IMR-90 (cell line): ENCODE measurements around the gene DNAH3. TPM values are rescaled to one million over a fixed set of nuclear protein-coding genes. Genes with fewer than 3 reads are reported as not detected.

ENCODE experiments used
- ATAC-seq: fragments of 200-7000 bp; cut with Tn5 transposase; 2 replicates; pipeline ENCODE4 v1.9.1; 2020; ENCODE audit warnings: low read depth, mild to moderate bottlenecking, moderate library complexity
- BruUV-seq: library from RNA; stranded (reverse); fragments of 400-500 nt; replicated peaks from 2 replicates; lab custom pipeline; 2021; lab: Mats Ljungman, UMichigan
- CTCF ChIA-PET: fragments of 300-600 bp; formaldehyde crosslinking; extraction: SDS; loops from one replicate; lab custom pipeline; 2021; ENCODE audit warnings: antibody characterized with exemption; lab: Yijun Ruan, JAX
- POLR2A ChIA-PET: fragments of 300-600 bp; sonication (Branson Sonifier 250); formaldehyde crosslinking; loops from one replicate; lab custom pipeline; 2022; ENCODE audit warnings: antibody characterized with exemption; ENCODE audit not compliant: unreplicated experiment; lab: Charles Lee
- DNase-seq: peaks from one replicate; pipeline ENCODE4 v3.0.0; 2013
- H2AFZ ChIP-seq: replicated peaks from 2 replicates; pipeline ENCODE3; 2013; ENCODE audit warnings: low read length, mild to moderate bottlenecking; ENCODE audit not compliant: poor library complexity
- H2AK5ac ChIP-seq: 2 replicates; pipeline ENCODE4 v1.6.1; 2013; ENCODE audit warnings: low read depth, low read length, inconsistent platforms
- H2AK9ac ChIP-seq: replicated peaks from 2 replicates; pipeline ENCODE3; 2013; ENCODE audit warnings: mild to moderate bottlenecking, low read depth, low read length, moderate library complexity; ENCODE audit not compliant: poor library complexity
- H2BK120ac ChIP-seq: 2 replicates; pipeline ENCODE4 v1.6.1; 2013; ENCODE audit warnings: low read depth, low read length, inconsistent platforms
- H2BK15ac ChIP-seq: 3 replicates; pipeline ENCODE4 v1.6.1; 2013; ENCODE audit warnings: low read depth, low read length, inconsistent platforms
- H2BK20ac ChIP-seq: 2 replicates; pipeline ENCODE4 v1.6.1; 2013; ENCODE audit warnings: low read depth, mild to moderate bottlenecking, inconsistent platforms, low read length, moderate library complexity
- H2BK5ac ChIP-seq: 2 replicates; pipeline ENCODE4 v1.6.1; 2013; ENCODE audit warnings: mild to moderate bottlenecking, low read depth, low read length, inconsistent platforms; ENCODE audit not compliant: poor library complexity, severe bottlenecking
- H3K14ac ChIP-seq: replicated peaks from 2 replicates; pipeline ENCODE4 v1.6.1; 2013; ENCODE audit warnings: low read depth, low read length, inconsistent platforms
- H3K18ac ChIP-seq: 2 replicates; pipeline ENCODE4 v1.6.1; 2013; ENCODE audit warnings: low read depth, low read length, control low read depth
- H3K23ac ChIP-seq: 2 replicates; pipeline ENCODE4 v1.6.1; 2013; ENCODE audit warnings: low read depth, low read length, inconsistent platforms
- H3K27ac ChIP-seq: 2 replicates; pipeline ENCODE4 v1.5.1; 2013; ENCODE audit warnings: mild to moderate bottlenecking, control low read depth, low read length; ENCODE audit not compliant: insufficient read depth
- H3K27me3 ChIP-seq: 2 replicates; pipeline ENCODE4 v1.6.1; 2013; ENCODE audit warnings: low read length; ENCODE audit not compliant: control insufficient read depth, insufficient read depth
- H3K36me3 ChIP-seq: 2 replicates; pipeline ENCODE4 v1.6.1; 2013; ENCODE audit warnings: low read length, mixed read lengths; ENCODE audit not compliant: control insufficient read depth, insufficient read depth
- H3K4ac ChIP-seq: 2 replicates; pipeline ENCODE4 v1.6.1; 2013; ENCODE audit warnings: low read depth, low read length, inconsistent platforms
- H3K4me1 ChIP-seq: 2 replicates; pipeline ENCODE4 v1.6.1; 2013; ENCODE audit warnings: low read length, mixed read lengths; ENCODE audit not compliant: control insufficient read depth, insufficient read depth
- H3K4me2 ChIP-seq: 2 replicates; pipeline ENCODE4 v1.6.1; 2013; ENCODE audit warnings: low read depth, mild to moderate bottlenecking, control low read depth, low read length, moderate library complexity
- H3K4me3 ChIP-seq: 2 replicates; pipeline ENCODE4 v1.5.1; 2013; ENCODE audit warnings: low read depth, mild to moderate bottlenecking, control low read depth, low read length, moderate library complexity; ENCODE audit not compliant: insufficient read depth
- H3K56ac ChIP-seq: 2 replicates; pipeline ENCODE4 v1.6.1; 2013; ENCODE audit warnings: low read length, inconsistent platforms; ENCODE audit not compliant: insufficient read depth; ENCODE audit errors: extremely low read depth
- H3K79me1 ChIP-seq, 2 experiments: 2 replicates each; pipeline ENCODE4 v1.6.1; 2013; ENCODE audit warnings: low read length in 2 of 2, inconsistent platforms in 1 of 2, low read depth in 1 of 2
- H3K9ac ChIP-seq: 2 replicates; pipeline ENCODE4 v1.6.1; 2013; ENCODE audit warnings: low read depth, low read length, control low read depth
- H3K9me1 ChIP-seq: 2 replicates; pipeline ENCODE4 v1.6.1; 2013; ENCODE audit warnings: low read length, inconsistent platforms; ENCODE audit not compliant: insufficient read depth
- H3K9me3 ChIP-seq: 2 replicates; pipeline ENCODE4 v1.6.1; 2013; ENCODE audit warnings: low read length; ENCODE audit not compliant: control insufficient read depth, insufficient read depth
- H4K20me1 ChIP-seq: 2 replicates; pipeline ENCODE4 v1.6.1; 2013; ENCODE audit warnings: low read length, inconsistent platforms; ENCODE audit not compliant: insufficient read depth
- H4K5ac ChIP-seq: 2 replicates; pipeline ENCODE4 v1.6.1; 2013; ENCODE audit warnings: mild to moderate bottlenecking, low read depth, low read length, control low read depth
- H4K8ac ChIP-seq, 2 experiments: 2 replicates each; pipeline ENCODE4 v1.6.1; 2013; ENCODE audit warnings: low read depth in 2 of 2, low read length in 2 of 2, control low read depth in 1 of 2, inconsistent platforms in 1 of 2
- H4K91ac ChIP-seq: 2 replicates; pipeline ENCODE4 v1.6.1; 2013; ENCODE audit warnings: low read depth, low read length, inconsistent platforms; ENCODE audit not compliant: insufficient read depth
- BHLHE40 ChIP-seq: fragments of 150-350 bp; IDR thresholded peaks from 2 replicates; pipeline ENCODE4 v1.6.1; 2016; ENCODE audit warnings: mild to moderate bottlenecking, low read depth, low read length
- CHD1 ChIP-seq: IDR thresholded peaks from 2 replicates; pipeline ENCODE4 v1.6.1; 2012; ENCODE audit warnings: low read depth, low read length, improper control_type of control experiment
- FOS ChIP-seq: fragments of 150-350 bp; IDR thresholded peaks from 2 replicates; pipeline ENCODE4 v1.6.1; 2016; ENCODE audit warnings: low read depth, low read length
- MAFK ChIP-seq: IDR thresholded peaks from 2 replicates; pipeline ENCODE4 v1.6.1; 2012; ENCODE audit warnings: low read depth, low read length, improper control_type of control experiment
- MAZ ChIP-seq: IDR thresholded peaks from 2 replicates; pipeline ENCODE4 v1.6.1; 2012; ENCODE audit warnings: low read depth, mild to moderate bottlenecking, low read length, improper control_type of control experiment, moderate library complexity, borderline replicate concordance
- MXI1 ChIP-seq: IDR thresholded peaks from 2 replicates; pipeline ENCODE4 v1.6.1; 2012; ENCODE audit warnings: low read depth, mild to moderate bottlenecking, low read length, moderate library complexity, borderline replicate concordance
- NFE2L2 ChIP-seq: fragments of 150-350 bp; IDR thresholded peaks from 2 replicates; pipeline ENCODE4 v1.6.1; 2016; ENCODE audit warnings: low read depth, mild to moderate bottlenecking, low read length
- RCOR1 ChIP-seq: IDR thresholded peaks from 2 replicates; pipeline ENCODE4 v1.6.1; 2012; ENCODE audit warnings: mild to moderate bottlenecking, low read length, improper control_type of control experiment; ENCODE audit not compliant: insufficient replicate concordance
- RFX5 ChIP-seq: IDR thresholded peaks from 2 replicates; pipeline ENCODE4 v1.8.0; 2012; ENCODE audit warnings: low read depth, mild to moderate bottlenecking, low read length, moderate library complexity
- SMC3 ChIP-seq: fragments of 150-350 bp; IDR thresholded peaks from 2 replicates; pipeline ENCODE4 v1.6.1; 2016; ENCODE audit warnings: low read depth, mild to moderate bottlenecking, antibody characterized with exemption, low read length, moderate library complexity
- WGBS, 2 experiments: methylation state at CpG; one replicate each; pipeline versions ENCODE4 v1.1.5 to v1.1.7; 2013; ENCODE audit warnings: missing lambda C conversion rate in 2 of 2; ENCODE audit not compliant: insufficient read length in 1 of 2; ENCODE audit errors: extremely low coverage in 2 of 2; 5-methylcytosine and 5-hydroxymethylcytosine counted together
- dilution Hi-C: fragments of 300-500 bp; cut with HindIII; formaldehyde crosslinking; loops from one replicate; pipeline ENCODE4 v1.14.3; 2018; ENCODE audit warnings: low sequenced_read_pairs; ENCODE audit not compliant: unreplicated experiment
- in situ Hi-C: fragments of 300-500 bp; cut with MboI; formaldehyde crosslinking; loops from 3 replicates; pipeline ENCODE4 v1.14.3; 2019; ENCODE audit warnings: low sequenced_read_pairs, inconsistent platforms, mixed read lengths
- intact Hi-C: fragments of 100-400 bp; cut with micrococcal nuclease; formaldehyde crosslinking; loops from 2 replicates; pipeline ENCODE4 v1.10.0; 2022
- polyA plus RNA-seq, 3 experiments: library from polyadenylated mRNA; depleted of rRNA; stranded (reverse); fragments of >200 nt; gene quantifications; 2 replicates each; pipeline ENCODE4 v1.2.3, GENCODE V29; 2012; ENCODE audit warnings: low replicate concordance in 1 of 3
- total RNA-seq: library from RNA; depleted of rRNA; stranded (reverse); fragments of >200 nt; gene quantifications from 2 replicates; pipeline ENCODE4 v1.2.3, GENCODE V29; 2012
- TF ChIP-seq, protein P1 (sequence below): fragments of 150-350 bp; IDR thresholded peaks from 2 replicates; pipeline ENCODE4 v1.6.1; 2016; ENCODE audit warnings: low read depth, mild to moderate bottlenecking, low read length, moderate library complexity, borderline replicate concordance

DNAH3 gene
- total and polyA plus RNA-seq, 2 of the 4 experiments (the other 2 are of a cell fraction), result not detected

GRCh38 chr16:21197621-21198020 is 47.0 kb upstream of the DNAH3 start:
- no TSS peak for BruUV-seq
- H3K4ac ChIP-seq, result no peak overlapping the region
- no peak overlapping the region for H3K14ac ChIP-seq
- H3K4me2 ChIP-seq, result no peak overlapping the region
- H4K20me1 ChIP-seq, result no peaks in the 10 kb centered on the region
- no peak overlapping the region for H4K91ac ChIP-seq
- no peaks in the 10 kb centered on the region for H3K9me1 ChIP-seq
- in situ Hi-C loops, result no loop called here
- peaks cover 31% of the 10 kb centered on the region for H3K27me3 ChIP-seq
- TF ChIP-seq MAZ, result no peak
- TF ChIP-seq MXI1, result no peak
- no peak for TF ChIP-seq FOS
- no peak for TF ChIP-seq MAFK
- TF ChIP-seq NFE2L2, result no peak
- no peak for TF ChIP-seq SMC3
- no peak for TF ChIP-seq CHD1
- no peak for TF ChIP-seq RFX5
- TF ChIP-seq, protein P1, sequence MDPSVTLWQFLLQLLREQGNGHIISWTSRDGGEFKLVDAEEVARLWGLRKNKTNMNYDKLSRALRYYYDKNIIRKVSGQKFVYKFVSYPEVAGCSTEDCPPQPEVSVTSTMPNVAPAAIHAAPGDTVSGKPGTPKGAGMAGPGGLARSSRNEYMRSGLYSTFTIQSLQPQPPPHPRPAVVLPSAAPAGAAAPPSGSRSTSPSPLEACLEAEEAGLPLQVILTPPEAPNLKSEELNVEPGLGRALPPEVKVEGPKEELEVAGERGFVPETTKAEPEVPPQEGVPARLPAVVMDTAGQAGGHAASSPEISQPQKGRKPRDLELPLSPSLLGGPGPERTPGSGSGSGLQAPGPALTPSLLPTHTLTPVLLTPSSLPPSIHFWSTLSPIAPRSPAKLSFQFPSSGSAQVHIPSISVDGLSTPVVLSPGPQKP, result no peak
- TF ChIP-seq BHLHE40, result no peak
- TF ChIP-seq RCOR1, result no peak
- no peak overlapping the region for H2AK5ac ChIP-seq
- no peaks in the 10 kb centered on the region for H3K36me3 ChIP-seq
- WGBS, 2 experiments, result no CpG with 5 or more reads among the region's 3 CpGs
- H3K27ac ChIP-seq, result no peak overlapping the region
- ChIA-PET POLR2A (no interaction called here), CTCF (interaction anchor here (1.5 kb wide), 1 partner anchor 9 kb away, joined by 3 read pairs; no protein-coding TSS in a partner anchor)
- no peak overlapping the region for H2BK120ac ChIP-seq
- no peaks in the 10 kb centered on the region for H3K4me1 ChIP-seq
- dilution Hi-C loops, result no loop called here
- no peak overlapping the region for H4K8ac ChIP-seq
- no peak overlapping the region for H2BK15ac ChIP-seq
- H3K56ac ChIP-seq, result no peak overlapping the region
- no peak overlapping the region for H3K4me3 ChIP-seq
- intact Hi-C loops, result no loop called here
- no peaks in the 10 kb centered on the region for H3K79me1 ChIP-seq
- H3K9ac ChIP-seq, result no peak overlapping the region
- no peak overlapping the region for H2AFZ ChIP-seq
- no peak overlapping the region for H2AK9ac ChIP-seq
- no peak overlapping the region for H2BK5ac ChIP-seq
- no peaks in the 10 kb centered on the region for H3K9me3 ChIP-seq
- no peak overlapping the region for H3K18ac ChIP-seq
- DNase-seq, result no peak
- no peak overlapping the region for H2BK20ac ChIP-seq
- H4K5ac ChIP-seq, result no peak overlapping the region
- no peak overlapping the region for H3K23ac ChIP-seq
- no peak for ATAC-seq
